NCI-H1436 treated with DMSO at 0.1 percent for 48 hours (cell line): ENCODE measurements around the gene ANKFN1.
"Not testable (repeated sequence)": the region's sequence is repeated elsewhere in the genome, so short reads cannot be mapped to it uniquely, and the experiment has no call there.

Experiments used
- DNase-seq: peaks from one replicate; lab custom pipeline; 2025; lab: John Stamatoyannopoulos, UW

Gene ANKFN1

DNA sequence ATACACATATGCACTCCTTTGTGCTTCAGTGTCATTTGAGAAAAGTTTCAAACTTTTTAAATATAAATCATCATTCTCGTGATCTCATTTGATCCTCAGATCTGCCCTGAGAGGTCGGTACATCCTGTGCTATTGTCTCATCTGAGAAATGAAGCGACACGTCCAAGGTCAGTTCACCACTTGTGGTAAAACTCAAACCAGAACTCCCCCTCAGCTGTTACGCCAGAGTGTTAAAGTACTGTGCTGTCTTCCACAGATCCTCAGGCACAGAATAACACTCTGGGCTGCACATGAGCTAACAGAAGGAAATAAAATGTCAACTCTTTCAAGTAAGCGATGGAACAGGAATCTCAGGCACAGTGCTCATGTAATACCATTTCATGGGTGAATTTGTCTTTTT, 31.4 kb downstream of the ANKFN1 start:
- DNase-seq = no peak

DNA sequence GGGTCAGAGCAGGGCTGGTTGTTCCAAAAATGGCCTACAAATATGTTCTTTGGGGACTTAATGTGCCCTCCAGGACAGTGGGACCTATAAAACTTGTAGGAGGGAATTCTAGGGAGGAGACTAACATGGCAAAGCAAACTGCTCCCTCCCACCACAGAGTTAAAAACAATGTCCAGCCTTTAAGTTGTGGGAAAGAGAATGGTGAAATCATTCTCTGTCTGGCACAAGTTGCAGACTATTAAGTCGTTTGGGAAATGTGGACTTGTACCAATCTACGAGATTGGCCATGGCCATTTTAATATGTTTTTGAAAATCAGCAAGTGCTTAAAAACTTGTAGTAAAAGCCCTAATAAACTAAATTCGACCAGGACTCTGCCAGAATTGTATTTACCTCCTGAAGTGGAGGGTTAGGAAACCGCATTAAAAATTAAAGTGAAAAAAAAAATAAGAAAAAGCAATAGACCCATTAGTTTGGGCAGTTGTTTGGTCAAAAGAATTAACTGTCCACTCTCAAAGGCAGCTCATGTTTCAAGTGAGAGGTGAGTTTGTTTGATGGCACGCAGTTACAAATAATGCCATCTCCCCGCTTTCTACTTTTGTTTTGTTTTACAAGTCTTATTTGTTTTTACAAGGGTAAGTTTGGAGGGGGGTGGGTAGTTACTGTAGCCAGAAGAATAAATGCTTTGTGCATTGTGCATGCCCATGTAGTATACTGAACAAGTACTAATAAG, 32.4 kb downstream of the ANKFN1 start:
- no peak for DNase-seq

DNA sequence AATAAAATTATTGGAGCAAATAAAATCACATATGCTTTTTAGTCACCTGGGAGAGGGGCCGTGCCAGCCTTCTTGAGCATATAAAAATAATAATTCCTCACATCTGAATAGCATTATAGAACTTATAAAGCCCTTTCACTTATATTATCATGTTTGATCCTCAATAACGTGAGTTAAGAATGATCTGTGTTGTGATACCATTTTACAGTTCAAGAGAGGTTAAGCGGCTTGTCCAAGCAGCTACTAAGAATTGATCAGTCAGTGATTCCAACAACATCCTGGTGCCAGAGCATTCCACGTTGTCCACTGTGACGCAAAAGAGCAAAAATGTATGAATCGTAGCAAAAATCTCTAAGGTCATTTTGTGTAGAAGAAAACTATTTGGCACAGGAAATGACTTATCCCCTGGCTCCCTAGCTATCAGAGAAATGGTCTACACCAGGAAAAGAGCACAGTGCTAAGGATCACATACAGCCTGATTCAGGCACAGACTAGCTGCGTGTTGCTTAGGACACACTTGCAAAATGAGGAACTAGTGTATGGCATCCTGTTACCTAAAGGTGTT, 33.0 kb downstream of the ANKFN1 start:
- DNase-seq = no peak

DNA sequence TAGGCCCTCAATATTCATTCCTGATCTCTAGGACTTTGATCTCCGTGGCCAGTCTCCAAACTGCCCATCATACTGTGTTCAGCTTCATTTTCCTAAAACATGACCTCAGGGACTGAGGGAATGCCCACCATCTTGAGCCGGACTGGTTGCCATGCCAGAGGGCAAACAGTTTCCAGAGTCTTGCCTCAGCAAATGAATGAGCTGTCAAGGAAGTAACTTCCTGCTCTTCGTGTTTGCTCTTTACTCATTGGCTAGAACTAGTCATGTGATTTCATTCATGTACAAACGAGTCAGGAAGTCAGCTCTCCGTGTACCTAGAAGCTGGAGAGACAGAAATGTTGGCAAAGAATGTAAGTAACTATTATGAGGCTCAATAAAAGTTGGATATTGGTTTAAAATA, 50.2 kb downstream of the ANKFN1 start:
- DNase-seq = no peak

DNA sequence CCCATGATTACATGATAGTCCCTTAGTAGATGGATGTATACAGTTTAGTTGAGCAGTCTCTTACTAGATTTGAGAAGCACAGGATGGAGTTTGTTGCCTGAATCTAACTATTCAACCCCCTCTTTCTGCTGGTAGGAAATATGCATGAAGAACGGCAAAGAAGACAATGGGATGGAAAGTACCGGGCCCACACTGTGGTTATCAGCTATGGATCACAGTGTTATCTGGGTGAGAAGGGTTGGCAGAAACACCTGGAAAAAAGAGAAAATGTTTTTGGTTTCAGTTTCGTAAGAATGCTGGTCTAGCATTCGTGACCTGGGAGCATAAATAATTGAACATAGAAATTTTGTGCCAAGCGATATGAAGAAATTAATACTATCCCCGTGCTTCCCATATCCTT, 53.1 kb downstream of the ANKFN1 start:
- DNase-seq = no peak

DNA sequence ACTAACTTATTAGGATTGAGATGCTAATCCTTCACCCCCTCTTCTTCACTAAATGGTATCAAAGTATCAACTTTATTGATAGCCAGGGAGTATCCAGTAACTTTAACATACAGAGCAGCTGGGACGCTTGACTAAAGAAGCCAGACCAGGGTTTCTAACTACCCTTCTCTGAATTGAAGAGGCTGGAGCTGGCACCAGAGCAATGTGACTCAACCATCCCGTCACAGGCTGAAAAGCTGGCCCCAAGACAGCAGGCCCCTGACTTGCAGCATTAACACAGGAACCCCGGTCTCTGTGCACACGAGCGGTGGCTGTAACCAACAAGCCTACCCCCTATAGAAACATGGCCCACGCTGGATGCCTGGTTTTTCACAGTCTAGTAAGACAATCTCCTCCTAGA, 59.8 kb downstream of the ANKFN1 start:
- no peak for DNase-seq

DNA sequence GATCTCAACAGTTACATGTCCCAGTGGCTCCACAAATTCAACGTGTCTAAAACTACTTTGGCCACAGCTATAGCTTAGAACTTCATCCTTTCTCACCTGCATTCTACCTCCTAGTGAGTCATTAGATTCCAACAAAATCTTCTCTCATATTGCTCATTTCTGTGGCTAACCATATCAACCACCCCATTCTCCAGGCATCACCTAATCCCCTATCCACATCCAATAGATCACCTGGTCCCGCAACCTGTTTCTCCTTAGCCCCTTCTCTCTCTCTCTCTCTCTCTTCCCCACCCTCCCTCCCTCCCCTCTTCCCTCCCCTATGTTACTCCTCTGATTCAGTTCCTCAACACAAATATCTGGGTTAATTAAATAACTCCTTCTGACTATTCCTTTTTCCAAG, 64.6 kb downstream of the ANKFN1 start:
- DNase-seq = no peak

DNA sequence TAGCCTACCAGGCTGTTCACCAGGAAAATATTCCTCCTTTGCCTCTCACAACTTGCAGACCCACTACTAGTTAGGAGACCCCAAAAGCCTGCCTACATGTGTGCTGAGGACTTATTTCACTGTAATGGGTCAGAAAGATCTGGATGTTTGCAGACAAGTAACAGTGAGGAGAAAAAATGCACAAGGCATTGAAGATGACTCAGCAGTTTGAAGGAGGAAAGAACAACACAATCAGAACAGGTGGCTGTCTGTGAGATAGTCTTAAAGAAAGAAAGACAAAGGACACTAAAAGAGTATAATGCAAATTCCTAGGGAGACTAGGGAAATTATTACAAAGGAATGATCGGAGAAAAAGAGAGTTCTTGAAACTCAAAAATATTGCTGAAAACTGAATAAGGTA, 69.0 kb downstream of the ANKFN1 start:
- DNase-seq = no peak

DNA sequence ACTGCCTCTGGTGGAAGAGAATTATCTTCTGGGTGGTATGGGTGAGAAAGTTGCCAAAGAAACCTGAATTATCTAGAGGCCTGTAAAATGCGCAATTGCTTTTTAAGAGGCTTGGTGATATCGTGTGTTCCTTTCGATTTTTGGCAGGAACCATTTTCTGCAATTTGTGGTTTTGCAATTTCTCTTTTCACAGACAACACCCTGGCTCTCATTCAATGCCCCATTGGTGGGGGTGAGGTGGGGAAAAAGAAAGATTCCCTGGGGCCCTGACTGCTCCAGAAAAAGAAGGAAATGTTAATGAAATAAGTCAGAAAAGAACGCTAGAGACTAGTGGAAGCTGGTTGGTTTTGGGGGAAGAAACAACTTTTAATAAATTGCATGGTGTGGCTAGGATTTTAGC, 77.4 kb downstream of the ANKFN1 start:
- no peak for DNase-seq

DNA sequence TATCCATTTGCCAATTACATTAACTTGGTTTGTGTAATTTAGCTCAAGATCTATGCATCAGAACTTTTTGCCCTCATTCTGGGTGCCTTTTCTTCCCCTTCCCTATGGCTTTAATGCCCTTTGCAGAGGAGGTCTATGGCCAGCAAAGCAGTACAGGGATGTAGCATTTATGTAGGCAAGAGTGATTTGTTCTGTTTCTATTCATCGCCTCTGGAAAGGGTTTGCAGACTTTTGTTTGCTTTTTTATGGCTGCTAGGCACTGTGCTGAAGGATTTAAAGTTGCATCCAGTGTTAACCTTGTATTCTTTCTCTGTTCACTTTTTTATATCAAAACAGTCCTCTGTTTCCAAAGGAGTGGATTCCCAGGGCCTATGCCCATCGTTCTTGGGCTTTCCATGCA, 78.0 kb downstream of the ANKFN1 start:
- DNase-seq = no peak

DNA sequence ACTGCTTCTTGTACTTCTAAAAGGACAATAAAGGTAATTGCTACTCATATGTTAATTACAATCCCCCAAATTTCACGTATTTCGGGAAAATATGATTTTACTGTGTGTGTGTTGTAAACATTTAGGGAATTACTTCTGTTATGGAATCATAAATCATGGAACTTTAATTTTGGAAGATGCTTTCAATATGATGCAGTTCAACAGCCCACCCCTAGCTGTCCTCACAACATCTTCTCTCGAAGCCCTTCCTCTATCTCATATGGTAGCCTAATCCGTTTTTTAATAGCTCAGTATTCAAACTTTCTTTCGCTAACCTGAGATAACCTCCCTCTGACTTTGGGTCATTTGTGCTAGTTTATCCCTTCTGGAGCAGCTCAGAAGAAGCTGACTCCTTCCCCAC, 78.4 kb downstream of the ANKFN1 start:
- no peak for DNase-seq

DNA sequence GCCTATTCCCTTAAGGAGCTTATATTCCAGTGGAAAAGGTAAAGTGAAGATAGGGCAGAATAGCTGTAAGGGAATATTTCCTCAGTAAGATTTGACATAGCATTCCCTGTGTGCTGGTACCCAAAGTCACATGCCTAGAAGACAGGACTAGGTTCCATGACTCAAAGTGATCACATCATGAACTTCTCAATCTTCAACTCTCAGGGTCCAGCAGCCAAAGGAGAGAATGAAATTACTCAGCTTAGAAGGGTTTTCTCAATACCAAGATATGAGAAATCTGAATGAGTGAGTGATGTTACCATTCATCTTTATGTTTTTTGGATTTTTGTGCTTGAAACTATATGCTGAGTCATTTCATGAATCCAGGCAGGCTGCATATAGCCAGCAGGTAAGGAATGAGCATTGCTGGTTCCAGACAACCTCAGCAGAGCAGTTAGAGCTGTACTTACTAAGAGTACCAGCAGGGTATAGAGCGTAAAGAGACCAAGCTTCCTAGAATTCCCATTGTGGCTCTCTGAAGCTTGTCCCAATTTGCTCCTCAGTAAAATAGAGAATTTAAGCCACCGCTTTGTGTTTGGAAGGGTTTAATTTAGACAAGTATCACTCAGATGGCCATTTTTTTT, 91.1 kb downstream of the ANKFN1 start:
- DNase-seq = no peak

DNA sequence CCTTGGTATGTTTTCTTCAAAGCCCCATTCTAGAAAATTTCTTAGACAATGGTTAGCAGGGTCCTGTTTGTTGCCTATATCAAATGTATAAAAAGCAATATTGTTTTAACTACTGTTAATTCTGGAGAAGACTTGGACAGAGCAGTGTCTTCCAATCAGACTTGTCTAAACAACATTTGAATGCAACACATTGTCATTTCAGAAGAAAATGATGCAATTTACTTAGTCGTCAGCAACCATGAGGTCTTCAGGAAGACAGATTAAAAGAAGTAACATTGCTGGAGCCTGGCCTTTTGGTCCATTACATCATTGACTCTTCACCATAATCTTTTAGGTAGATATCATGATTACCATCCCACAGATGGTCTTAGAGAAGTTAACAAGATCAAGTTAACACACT, 94.5 kb downstream of the ANKFN1 start:
- DNase-seq = no peak

DNA sequence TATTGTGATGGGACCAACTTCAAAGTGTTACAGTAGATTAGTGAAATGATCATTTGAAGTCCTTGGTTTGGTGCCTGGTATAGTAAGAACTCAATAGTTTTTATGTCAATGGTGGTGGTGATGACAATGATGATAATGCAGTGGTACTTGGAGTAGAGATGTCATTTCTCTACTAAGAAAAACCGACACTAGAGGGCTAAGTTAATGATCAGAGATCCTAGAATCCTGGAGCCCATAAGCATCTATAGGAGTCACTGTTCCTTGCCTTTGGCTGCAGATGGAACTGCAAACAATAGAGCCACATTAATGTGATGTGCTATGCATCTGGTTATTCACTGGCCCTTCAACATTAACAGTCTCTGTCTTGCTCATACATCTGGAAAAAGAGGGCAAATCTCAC, 103.8 kb downstream of the ANKFN1 start:
- DNase-seq = no peak

DNA sequence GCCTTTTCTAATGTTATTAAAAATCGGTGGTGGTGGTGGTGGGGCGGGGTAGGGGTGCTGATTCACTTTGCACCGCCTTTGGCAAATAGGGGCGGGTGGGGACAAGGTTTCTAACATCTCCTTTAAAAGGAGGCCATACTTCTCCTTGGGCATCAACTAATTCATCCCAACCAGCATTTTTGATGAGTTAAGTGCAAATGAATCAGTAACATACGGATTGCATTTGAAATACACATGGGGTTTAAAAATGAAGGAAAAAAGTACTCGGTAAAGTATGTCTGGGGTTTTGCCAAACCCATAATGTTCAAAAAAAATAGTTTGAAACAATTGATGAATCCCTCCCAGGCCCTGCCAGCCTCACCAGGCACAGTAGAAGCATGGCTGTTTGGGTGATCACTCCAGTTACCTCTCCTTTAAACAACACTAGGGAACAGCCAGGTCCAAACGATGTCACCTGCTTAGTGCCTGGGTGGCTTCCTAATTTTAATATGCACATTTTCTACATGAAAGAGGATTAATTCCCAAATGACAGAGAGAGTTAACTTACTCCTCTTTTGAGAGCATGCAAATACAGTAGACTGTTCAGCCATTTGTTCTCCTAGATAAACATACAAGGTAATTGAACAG, 107.2 kb downstream of the ANKFN1 start:
- DNase-seq = no peak

DNA sequence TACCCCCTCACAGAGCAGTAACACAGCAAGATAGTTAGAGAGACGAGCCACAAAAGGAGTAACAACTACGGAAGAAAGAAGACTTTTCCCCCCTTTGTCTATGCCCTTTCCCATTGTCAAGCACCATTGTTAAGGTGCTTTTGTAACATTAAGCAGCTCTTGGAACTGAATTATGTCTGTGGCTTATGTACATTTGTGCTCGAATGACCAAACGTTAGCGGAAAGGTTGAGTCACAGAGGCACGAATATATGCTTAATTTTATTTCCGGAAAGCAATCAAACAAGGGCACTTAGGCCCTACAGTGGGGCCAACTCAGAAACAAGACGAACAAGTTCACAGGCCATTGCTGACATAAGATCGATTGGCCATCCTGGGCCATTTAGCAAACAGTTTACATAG, 109.5 kb downstream of the ANKFN1 start:
- DNase-seq = no peak

DNA sequence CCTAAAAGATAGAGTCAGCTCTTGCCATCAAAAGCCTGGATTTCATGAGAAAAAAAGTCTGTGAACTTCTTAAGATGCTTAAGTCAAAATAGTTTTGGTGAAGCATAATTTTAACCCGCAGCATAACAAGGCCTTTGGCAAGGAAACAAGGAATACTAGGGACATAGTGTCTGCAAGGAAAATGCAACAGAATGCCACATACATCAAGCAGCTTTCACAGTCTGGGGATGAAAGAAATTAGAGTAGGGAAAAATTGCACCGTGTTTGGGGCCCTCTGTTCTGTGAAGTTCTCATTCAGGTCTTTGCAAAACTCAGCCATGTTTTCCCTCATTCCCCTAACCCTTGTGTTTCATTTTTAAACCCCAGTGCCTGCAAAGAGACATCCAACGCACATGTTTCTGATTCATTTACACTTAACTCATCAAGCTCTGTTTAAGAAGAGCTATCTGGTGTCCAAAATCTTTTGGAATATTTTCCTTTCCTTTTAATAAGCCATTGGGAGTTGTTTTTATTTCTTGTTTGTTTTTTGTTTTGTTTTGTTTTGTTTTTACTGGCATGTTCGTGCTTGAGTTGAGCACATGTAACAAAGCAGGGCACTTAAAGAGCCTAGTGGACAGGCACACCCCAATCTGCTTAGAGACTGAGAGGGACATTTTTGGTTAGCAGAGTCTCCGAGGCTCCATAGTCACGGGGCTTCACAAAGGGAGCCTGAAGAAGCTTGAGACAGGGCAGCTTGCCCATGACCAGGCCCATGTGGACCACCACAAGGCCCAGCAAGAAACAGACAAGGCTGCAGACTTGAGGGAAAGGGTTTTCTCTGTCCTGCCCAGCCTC, 116.5 kb downstream of the ANKFN1 start:
- no peak for DNase-seq

DNA sequence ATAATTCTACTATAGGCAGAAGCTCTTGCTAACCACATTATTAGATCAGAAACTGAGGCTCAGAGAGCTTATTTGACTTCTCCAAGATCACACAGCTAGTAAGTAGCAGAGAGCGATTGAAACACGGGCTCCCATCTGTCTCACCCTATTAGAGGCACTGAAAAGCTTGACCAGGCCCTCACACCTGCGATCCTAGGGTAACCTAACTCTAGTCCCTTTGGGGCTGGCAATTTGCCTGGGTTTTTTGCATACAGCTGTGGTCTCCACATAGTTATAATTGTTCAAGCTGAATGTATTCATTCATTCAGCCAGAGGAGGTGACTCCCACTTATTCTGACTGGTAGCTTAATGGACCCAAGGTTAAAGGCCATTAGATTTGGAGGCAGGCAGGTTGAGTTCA, 121.2 kb downstream of the ANKFN1 start:
- DNase-seq = no peak

DNA sequence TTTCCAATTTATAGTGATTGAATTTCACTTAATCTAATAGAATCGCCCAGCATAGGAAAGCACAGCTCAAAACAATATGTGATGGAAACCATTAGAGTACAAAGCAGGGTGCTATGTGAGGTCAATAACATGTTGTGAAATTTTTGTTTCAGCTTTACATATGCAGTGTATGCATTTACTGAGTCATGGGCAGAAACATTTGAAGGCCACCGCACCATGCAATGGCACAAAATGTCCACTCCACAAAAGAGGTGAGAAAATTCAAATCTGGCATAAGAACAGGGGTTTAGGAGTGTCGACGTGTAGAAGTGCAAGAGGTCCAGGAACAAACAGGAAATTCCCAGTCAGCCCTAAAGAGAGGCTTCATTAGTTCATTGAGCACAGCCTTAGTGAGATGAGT, 131.2 kb downstream of the ANKFN1 start:
- DNase-seq = no peak

DNA sequence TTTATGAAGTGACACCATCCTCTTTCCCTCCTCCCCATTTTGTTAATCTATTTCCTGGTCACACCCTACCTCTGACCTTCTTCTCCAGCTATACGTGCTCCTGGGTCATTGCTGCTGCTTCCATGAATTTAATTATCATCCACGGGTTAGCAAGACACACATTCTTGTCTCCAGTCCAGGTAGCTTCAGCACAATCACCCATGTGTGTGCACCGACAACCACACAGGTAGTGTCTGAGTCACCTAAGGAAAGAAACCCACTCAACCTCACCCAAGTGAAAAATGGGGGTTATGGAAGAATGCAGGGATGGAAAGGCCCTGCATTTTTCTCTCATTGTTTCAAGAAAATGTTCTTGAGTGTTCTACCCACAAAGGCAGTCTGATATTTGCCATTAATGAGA, 135.5 kb downstream of the ANKFN1 start:
- not testable (repeated sequence) for DNase-seq

DNA sequence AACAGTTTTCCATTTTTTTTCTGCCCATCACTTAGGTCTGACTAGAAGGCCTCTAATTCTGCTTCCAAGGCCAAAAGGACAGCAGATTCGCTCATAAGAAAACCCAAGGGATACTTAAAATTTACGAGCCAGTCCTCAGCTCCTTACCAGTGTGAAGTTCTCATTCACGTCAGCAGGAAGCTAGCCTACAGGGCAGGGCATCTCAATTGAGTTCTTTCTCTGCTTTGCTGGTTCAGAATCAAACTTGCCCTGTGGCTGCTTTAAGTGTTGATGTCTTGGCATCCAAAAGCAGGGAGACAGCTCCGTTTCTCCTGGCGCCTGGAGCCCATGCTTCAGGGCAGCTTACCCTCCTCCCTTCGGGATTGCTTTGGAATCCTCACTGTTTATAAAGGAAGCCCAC, 136.0 kb downstream of the ANKFN1 start:
- DNase-seq = no peak

DNA sequence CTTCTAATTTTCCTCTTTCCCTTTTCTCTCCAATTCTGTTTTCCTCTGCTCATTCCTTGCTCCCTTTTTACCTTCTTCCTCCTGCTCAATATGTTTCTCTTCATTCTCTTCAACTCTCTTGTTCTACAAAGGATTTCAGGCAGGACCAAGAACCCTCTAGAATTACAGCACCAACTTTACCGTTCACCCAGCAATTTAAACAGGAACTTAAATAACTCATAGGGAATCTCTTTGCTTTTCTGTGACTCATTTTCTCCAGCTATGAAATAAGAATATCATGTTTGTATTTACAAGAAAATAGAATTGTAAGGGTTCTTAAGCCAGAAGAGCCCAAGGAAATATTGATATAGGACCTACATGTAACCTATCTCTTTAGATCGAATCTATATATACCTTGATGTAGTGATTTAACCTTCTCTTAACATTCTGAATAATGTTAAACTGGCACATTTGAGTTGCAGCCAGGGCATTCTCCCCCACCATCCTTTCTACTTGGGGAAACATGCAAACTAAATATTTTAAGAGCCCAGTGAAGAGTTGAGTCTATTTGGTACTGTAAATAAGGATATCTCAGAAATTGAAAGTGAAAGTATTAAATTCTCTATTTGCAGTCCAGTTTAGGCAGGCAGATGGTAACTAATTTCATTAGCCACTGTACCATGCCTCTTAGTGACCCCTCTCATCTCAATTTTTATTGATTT, 137.0 kb downstream of the ANKFN1 start:
- no peak for DNase-seq
